GM03348 (cell line): ENCODE results near the gene CATSPERZ.

Experiments used
- DNase-seq: peaks from one replicate; pipeline ENCODE4 v3.0.0; 2012; ENCODE audit warnings: low spot score

Gene CATSPERZ

GRCh38 chr11:64264371-64264852, 35.7 kb upstream of the CATSPERZ start:
- DNase-seq: no peak

DNA sequence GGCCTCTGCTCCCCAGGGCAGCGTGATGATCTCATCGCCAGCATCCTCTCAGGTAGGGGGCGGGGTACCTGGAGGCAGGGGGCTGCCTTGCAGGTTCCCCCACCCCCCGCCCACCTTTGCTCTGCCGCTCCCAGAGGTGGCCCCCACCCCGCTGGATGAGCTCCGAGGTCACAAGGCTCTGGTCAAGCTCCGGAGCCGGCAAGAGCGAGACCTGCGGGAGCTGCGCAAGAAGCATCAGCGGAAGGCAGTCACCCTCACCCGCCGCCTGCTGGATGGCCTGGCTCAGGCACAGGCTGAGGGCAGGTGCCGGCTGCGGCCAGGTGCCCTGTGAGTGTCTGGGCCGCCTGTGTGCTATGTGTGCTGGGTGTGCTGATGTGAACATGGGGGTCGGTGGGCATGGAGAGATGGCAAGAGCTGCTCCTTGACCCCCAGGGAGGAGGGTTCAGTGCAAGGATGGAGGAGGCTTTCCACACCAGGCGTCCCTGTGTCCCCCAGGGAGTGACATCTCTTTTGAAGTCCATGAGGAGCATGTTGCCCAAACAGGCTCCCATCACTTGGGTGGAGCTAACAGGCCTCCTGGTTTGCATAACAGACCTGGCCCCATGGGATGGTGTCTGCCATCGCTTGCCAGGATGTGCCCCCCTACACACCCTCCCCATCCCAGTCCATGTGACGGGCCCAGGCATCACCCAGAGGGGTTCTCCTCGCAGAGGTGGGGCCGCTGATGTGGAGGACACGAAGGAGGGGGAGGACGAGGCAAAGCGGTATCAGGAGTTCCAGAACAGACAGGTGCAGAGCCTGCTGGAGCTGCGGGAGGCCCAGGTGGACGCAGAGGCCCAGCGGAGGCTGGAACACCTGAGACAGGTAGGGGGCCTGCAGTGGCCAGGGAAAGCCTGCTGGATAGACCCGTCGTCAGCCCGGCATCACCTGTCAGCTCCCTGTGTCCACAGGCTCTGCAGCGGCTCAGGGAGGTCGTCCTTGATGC, 34.7 kb upstream of the CATSPERZ start:
- DNase-seq: no peak

GRCh38 chr11:64266339-64266738, 33.8 kb upstream of the CATSPERZ start:
- DNase-seq: no peak

- DNase-seq: no peak
Observed at GRCh38 chr11:64267207-64267945, 32.8 kb upstream of the CATSPERZ start.

DNA sequence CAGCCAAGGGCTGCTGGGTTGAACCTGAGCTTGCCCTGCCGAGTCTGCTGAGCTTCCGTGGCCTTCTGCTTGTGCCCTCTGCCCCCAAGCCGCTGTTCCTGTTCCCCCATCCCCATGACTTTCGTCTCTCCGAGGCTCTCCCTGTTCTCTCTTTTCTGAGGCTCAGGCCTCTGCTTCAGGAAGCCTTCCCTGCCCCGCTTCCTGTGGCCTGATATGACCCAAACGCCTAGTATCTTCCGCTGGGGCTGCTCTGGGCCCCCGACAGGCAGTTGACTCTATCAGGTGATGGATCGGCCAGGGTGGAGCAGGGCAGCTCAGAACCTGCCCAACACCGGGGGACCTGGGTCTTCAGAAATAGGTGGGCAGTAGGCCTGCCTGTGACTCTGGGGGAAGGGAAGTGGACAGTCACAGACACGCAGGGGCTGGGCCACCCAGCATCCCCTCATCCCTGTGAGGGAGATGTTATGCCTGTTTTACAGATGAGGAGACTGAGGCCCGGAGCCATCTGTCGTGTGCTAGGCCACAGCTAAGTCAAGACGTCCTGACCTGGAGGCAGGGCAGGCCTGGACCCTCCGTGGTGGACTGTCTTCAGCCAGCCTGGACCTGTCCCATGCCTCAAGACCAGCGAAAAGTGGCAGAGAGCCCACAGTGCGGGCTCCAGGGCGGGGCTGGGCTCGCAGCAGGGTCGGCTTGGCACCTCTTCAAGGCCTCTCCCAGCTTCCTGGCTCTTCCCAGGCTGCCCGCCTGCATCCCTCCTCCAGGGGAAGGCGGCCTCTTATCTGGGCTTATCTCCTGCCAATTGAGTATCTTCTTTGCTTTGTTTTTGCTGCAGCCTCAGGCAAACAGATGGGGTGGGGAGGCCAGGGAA, 31.9 kb upstream of the CATSPERZ start:
- peak; percentile 19 for DNase-seq

DNA sequence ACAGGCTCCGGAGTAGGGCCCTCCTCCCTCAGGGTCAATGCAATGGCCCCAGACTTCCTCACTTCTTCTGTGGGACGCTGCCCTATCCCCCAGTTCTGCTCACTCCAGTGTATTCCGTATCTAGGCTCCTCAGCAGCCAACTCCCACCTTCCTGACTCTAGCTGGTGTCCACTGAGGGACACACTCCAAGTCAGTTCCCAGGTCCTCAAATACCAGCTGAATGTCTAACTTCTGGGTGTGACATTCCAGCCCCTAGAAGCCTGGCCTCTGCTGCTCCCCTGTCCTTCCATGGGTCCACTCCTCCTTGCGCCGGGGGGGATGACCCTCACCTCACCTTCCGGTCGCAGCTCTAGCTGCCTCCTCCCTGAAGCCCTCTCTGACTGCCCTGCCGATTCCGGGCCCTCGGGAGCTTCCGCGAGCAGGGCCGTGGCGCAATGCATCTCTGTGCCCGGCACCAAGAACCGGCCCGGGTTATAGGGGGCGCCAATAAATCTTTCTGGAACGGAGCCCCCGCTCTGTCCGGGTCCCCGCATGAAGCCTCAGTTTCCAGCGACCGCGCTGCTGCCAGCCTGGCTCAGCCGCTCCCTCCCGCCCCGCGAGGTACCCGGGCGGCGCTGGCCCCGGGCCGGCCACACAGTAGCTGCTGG, 31.1 kb upstream of the CATSPERZ start:
- peak; percentile 60 for DNase-seq

- DNase-seq: peak; percentile 94
Observed at GRCh38 chr11:64269540-64270220, 30.5 kb upstream of the CATSPERZ start.

DNA sequence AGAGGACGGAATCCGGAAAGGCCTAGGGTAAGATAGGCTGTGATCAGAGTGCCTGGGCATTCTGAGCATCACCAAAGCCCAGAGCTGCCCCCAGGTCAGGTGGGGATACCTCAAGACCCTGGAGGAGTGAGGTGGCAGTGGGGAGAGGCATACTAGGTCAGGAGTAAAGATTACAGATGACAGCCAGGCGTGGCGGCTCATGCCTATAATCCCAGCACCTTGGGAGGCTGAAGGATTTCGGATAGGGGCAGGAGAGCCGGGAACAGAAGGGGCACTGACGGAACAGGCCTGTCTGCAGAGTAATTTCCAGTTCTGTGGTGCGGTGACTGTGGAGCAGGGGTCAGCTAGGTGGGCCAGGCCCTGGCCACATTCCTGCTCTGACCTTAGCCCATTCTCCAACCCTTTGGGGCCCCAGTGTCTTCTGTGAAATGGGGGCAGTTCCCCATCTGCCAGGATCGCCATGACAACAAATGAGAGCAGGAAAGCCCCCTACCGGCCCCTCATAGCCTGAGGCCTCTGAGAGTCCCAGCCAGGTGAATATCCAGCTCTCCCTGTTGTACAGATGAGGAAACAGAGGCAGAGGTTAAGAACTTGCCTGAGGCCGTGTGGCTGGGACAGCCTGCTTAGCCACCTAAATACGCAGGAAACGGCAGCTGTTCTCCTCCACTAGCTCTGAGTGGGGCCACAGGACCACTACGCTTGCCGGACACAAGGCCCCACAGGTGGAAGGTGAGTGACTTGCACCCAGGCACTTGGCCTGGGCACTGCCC, 24.9 kb upstream of the CATSPERZ start:
- DNase-seq: no peak

GRCh38 chr11:64275841-64276240, 24.3 kb upstream of the CATSPERZ start:
- no peak for DNase-seq

DNA sequence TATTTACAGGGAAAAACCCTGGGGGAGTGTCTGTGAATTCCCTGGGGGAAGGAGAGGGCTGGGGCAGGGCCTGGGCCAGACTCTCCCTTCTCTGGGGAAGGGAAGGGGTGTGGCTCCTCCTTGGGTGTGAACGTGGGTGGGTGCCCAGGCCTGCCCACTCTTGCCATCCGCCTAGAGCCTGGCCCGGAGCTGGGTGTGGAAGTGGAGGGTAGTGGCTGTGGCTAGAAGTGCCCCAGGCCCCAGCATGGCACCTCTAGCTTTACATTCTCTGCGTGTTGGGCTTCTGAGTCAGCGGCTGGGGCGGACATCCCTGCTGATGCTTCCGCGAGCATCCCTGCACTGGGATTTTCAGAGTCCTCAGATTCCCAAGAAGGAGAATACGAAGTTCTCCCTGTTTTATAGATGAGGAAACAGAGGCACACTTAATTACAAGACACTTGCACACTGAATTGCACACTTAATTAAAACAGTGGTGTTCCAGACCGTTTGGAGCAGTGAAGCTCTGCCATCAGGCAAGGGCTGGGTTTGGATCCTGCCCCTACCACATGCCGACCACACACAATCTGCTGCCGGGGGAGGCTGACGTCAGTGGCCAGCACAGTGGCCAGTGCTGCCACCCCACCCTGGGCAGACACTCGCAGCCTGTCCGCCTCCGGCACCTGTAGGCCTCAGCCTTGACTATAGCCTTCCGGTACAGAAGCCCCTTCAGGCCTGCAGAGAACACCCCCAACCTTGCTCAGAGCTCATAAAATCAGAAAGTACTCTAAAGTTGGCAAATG, 23.3 kb upstream of the CATSPERZ start:
- DNase-seq: peak; percentile 79

- no peak for DNase-seq
Observed at GRCh38 chr11:64278576-64279190, 21.5 kb upstream of the CATSPERZ start.

DNA sequence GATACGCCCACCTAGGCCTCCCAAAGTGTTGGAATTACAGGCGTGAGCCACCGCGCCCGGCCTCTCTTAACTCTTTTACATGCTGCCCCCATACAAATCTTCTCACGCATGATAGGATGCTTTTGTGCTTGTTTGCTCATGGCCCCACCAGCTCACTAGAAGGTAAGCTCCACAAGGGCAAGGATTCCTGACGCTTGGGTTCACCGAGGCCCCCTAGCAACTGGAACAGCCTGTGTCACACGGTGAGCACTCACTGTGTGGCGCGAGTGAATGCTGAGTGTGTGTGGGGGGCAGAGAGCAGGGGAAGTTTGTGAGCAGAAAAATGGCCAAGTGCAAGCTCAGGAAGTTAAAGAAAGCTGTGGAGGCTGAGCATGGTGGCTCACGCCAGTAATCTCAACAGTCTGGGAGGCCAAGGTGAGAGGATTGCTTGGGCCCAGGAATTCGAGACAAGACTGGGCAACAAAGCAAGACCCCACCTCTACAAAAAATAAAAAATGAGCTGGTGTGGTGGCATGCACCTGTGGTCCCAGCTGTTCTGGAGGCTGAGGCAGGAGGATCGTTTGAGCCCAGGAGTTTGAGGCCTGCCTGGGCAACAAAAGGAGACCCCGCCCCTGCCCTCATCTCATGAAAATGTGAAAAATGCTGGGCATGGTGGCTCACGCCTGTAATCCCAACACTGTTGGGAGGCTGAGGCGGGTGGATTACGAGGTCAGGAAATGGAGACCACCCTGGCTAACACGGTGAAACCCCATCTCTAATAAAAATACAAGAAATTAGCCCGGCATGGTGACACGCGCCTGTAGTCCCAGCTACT, 18.0 kb upstream of the CATSPERZ start:
- DNase-seq: no peak

GRCh38 chr11:64283092-64283491, 17.1 kb upstream of the CATSPERZ start:
- DNase-seq: no peak

GRCh38 chr11:64284048-64284961, 15.9 kb upstream of the CATSPERZ start, which contains the start of gene BAD:
Gene BAD, minus strand, starts transcription at chr11:64284665. Its CDS starts 297 bp downstream, at chr11:64284368.
- peak; percentile 99 for DNase-seq

DNA sequence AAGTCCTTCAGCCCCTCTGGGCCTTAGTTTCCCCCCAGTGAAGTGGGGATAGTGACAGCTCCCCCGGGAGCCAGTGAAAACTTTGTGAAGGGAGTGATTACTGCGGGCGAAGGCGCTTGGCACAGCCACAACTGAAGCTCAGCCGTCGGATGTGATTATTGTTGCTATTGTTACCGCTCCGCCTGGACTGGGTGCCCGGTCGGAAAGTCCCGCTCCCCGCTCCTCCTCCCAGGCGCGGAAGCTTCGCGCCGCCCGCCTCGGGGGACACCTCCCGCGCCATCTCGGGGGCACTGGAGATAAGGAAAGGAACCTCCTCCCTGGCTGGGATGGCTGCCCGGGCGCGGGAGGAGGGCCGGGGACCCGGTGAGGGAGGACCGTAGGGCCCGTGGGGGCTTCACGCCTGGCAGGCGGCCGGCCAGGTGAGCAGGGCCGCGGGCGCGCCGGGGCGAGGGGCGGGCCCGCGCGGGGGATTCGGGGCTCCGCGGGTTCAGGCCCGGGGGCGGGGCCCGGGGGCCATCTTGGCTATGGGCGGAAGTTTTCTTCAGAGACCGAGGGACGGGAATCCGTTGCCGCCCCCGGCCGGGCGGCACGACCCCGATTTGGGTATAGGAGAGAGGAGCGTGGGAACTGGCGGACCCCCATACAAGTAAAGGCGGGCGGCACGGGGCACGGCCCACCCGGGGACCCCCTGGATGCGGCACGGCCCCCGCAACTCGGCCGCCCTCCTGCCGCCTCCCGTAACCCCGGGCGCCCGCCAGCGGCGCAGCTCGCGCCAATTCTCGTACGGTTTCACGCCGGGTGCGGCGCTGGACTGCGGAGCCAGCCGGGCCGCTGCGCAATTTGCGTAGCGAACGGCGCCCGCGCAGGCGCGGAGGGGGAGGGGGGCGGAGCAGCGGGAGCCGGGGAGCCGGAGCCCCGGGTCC, 14.9 kb upstream of the CATSPERZ start, which contains the start of gene GPR137:
TSS of gene GPR137 (plus strand) at position 887 of the 923 bp plus-strand sequence. CDS start 677 bp downstream, outside the sequence.
- peak; percentile 95 for DNase-seq
